HepG2 (cell line): Measurements from ENCODE around the gene SEMA3G. TPM values are rescaled to one million over a fixed set of nuclear protein-coding genes. Genes with fewer than 3 reads are reported as not detected.

ENCODE experiments used
- ARNT ChIP-seq: fragments of 450-650 bp; IDR thresholded peaks from 2 replicates; pipeline ENCODE4 v1.6.1; 2017
- HDAC6 ChIP-seq: fragments of 200-600 bp; sonication (generic); IDR thresholded peaks from 2 replicates; pipeline ENCODE4 v1.7.0; 2017; ENCODE audit warnings: mild to moderate bottlenecking, antibody characterized with exemption, low read length, low read depth
- HMG20B ChIP-seq: conservative IDR thresholded peaks from 2 replicates; pipeline ENCODE4 v1.6.1; 2016; ENCODE audit warnings: missing genetic modification reagents, missing compliant biosample characterization
- HNRNPL ChIP-seq: fragments of 200-400 bp; formaldehyde crosslinking; IDR thresholded peaks from 2 replicates; pipeline ENCODE4 v1.6.1; 2017; ENCODE audit warnings: mild to moderate bottlenecking, low read depth, low read length
- KLF6 ChIP-seq: IDR thresholded peaks from 2 replicates; pipeline ENCODE4 v1.8.0; 2016; ENCODE audit warnings: missing biosample characterization, missing genetic modification reagents
- MAFF ChIP-seq: IDR thresholded peaks from 2 replicates; pipeline ENCODE4 v1.6.1; 2011; ENCODE audit warnings: low read depth, low read length, improper control_type of control experiment
- MEIS1 ChIP-seq: sonication (generic); formaldehyde crosslinking; IDR thresholded peaks from 2 replicates; pipeline ENCODE4 v1.9.0; 2021; ENCODE audit warnings: mild to moderate bottlenecking, missing genetic modification reagents, moderate library complexity, borderline replicate concordance
- NCOA2 ChIP-seq: sonication (generic); formaldehyde crosslinking; IDR thresholded peaks from 2 replicates; pipeline ENCODE4 v1.8.0; 2022; ENCODE audit warnings: inconsistent platforms
- NPAS2 ChIP-seq: sonication (generic); formaldehyde crosslinking; IDR thresholded peaks from 2 replicates; pipeline ENCODE4 v1.8.0; 2022; ENCODE audit warnings: mild to moderate bottlenecking, missing genetic modification reagents, borderline replicate concordance
- PHF5A ChIP-seq: IDR thresholded peaks from one replicate; pipeline ENCODE4 v1.6.1; 2018; ENCODE audit warnings: low read depth, missing genetic modification reagents; ENCODE audit not compliant: unreplicated experiment
- PRPF4 ChIP-seq: fragments of 200-400 bp; formaldehyde crosslinking; IDR thresholded peaks from 2 replicates; pipeline ENCODE4 v1.6.1; 2016; ENCODE audit warnings: low read length, low read depth; ENCODE audit not compliant: poor library complexity, severe bottlenecking
- SETDB1 ChIP-seq: sonication (generic); formaldehyde crosslinking; IDR thresholded peaks from 2 replicates; pipeline ENCODE4 v1.5.1; 2020; ENCODE audit warnings: missing genetic modification reagents, mild to moderate bottlenecking, borderline replicate concordance
- WIZ ChIP-seq: sonication (generic); formaldehyde crosslinking; IDR thresholded peaks from 2 replicates; pipeline ENCODE4 v1.5.1; 2020; ENCODE audit warnings: mild to moderate bottlenecking, missing genetic modification reagents
- ZBTB38 ChIP-seq: sonication (generic); formaldehyde crosslinking; IDR thresholded peaks from 2 replicates; pipeline ENCODE4 v1.5.1; 2020; ENCODE audit warnings: mild to moderate bottlenecking, missing genetic modification reagents
- ZBTB7B ChIP-seq: sonication (generic); formaldehyde crosslinking; IDR thresholded peaks from 2 replicates; pipeline ENCODE4 v1.4.0; 2020; ENCODE audit warnings: missing genetic modification reagents
- ZNF207 ChIP-seq: fragments of 450-650 bp; IDR thresholded peaks from 2 replicates; pipeline ENCODE4 v1.6.1; 2016; ENCODE audit warnings: antibody characterized with exemption, borderline replicate concordance
- ZNF44 ChIP-seq: sonication (generic); formaldehyde crosslinking; IDR thresholded peaks from 2 replicates; pipeline ENCODE4 v1.5.1; 2020; ENCODE audit warnings: mild to moderate bottlenecking, missing genetic modification reagents
- ZNF543 ChIP-seq: sonication (generic); formaldehyde crosslinking; IDR thresholded peaks from 2 replicates; pipeline ENCODE4 v1.4.0; 2020; ENCODE audit warnings: mild to moderate bottlenecking, missing genetic modification reagents
- ZNF556 ChIP-seq: sonication (generic); formaldehyde crosslinking; IDR thresholded peaks from 2 replicates; pipeline ENCODE4 v1.4.0; 2020; ENCODE audit warnings: mild to moderate bottlenecking, missing genetic modification reagents, borderline replicate concordance
- ZNF772 ChIP-seq: sonication (generic); formaldehyde crosslinking; IDR thresholded peaks from 2 replicates; pipeline ENCODE4 v1.5.0; 2020; ENCODE audit warnings: mild to moderate bottlenecking, missing genetic modification reagents
- ZNF816 ChIP-seq: sonication (generic); formaldehyde crosslinking; IDR thresholded peaks from 2 replicates; pipeline ENCODE4 v1.8.0; 2022; ENCODE audit warnings: missing genetic modification reagents, mild to moderate bottlenecking, borderline replicate concordance
- polyA plus RNA-seq, 8 experiments: library from polyadenylated mRNA; depleted of rRNA in 3 of 8; stranded (reverse) in 7 of 8; unstranded in 1 of 8; fragments of >200 nt; fragmentation: Illumina TruSeq in 4 of 8; extraction: Trizol in 4 of 8; gene quantifications; 2 replicates each; pipeline versions ENCODE4 v1.2.1 to v1.2.3, GENCODE V29; 2011 to 2016; ENCODE audit warnings: low read depth in 4 of 8, missing spikeins in 1 of 8, mixed read lengths in 1 of 8; ENCODE audit not compliant: insufficient read depth in 1 of 8
- total RNA-seq, 5 experiments: library from RNA; depleted of rRNA; stranded (reverse); fragments of >200 nt; fragmentation: Illumina TruSeq; extraction: Trizol; gene quantifications; 2 replicates each; pipeline ENCODE4 v1.2.3, GENCODE V29; 2016; ENCODE audit warnings: low read depth in 1 of 5
- TF ChIP-seq, protein P1 (sequence below): fragments of 450-650 bp; IDR thresholded peaks from 2 replicates; pipeline ENCODE4 v1.6.1; 2017
- TF ChIP-seq, protein P2 (sequence below): sonication (generic); IDR thresholded peaks from 2 replicates; pipeline ENCODE4 v1.6.1; 2016; ENCODE audit warnings: low read depth, borderline replicate concordance
- TF ChIP-seq, protein P3 (sequence below): sonication (generic); formaldehyde crosslinking; IDR thresholded peaks from 2 replicates; pipeline ENCODE4 v1.4.0; 2020; ENCODE audit warnings: missing genetic modification reagents, borderline replicate concordance
- TF ChIP-seq, protein P4 (sequence below): sonication (generic); formaldehyde crosslinking; IDR thresholded peaks from 2 replicates; pipeline ENCODE4 v1.8.1; 2023; ENCODE audit warnings: mild to moderate bottlenecking, missing genetic modification reagents, borderline replicate concordance

Gene SEMA3G
- total and polyA plus RNA-seq, 2 of the 13 experiments (the other 11 are each of a cell fraction or from before 2014, with no cell fraction given), result 6.1 to 8.3 TPM

DNA sequence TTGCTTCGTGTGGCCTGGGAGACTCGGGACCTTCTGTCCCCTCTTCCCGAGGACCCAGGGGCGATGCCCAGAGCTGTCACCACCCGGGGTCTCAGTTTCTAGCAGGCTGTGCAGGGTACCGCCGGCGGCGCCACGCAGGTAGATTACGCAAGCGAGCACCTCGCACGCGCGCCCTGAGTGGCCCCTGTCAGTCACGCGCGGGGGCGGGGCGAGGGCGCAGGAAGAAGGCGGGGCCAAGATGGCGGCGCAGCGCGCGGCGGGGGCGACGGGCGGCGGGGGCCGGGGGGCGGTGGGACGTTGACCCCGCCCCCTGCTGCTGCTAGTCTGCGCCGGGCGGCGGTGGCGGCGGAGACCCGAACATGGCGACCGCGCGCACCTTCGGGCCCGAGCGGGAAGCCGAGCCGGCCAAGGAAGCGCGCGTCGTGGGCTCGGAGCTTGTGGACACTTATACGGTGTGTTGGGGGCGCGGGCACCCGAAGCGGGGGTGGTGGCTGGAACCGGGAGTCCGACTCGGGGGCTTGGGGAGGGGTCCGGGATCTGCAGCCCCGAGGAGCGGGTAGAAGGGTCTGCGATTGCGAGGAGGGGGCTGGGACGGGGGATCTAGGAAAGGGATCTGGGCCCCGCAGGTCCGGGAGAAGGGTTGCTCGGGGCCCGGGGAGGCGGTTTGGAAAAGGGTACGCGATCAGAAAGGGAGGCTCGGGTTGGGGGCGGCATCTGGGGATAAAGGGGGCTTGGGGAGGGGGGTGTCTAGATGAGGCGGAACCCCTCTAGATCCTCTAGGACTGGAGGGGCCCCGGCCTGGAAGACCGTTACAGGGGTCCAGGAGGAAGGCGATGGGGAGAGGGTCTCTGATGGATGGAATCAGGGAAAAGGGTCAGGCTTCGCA lies 10.6 kb upstream of the SEMA3G start, which contains the start of gene NISCH (continued):
- TF ChIP-seq WIZ (CRISPR knock-in tag) (no peak), ZNF772 (CRISPR knock-in tag) (peak; percentile 72), ARNT (no peak), KLF6 (CRISPR knock-in tag) (peak; percentile 65; the same call in 1 of the 2 replicates), ZNF207 (no peak), HNRNPL (no peak), ZNF543 (CRISPR knock-in tag) (no peak), MAFF (no peak), MEIS1 (CRISPR knock-in tag) (peak; percentile 87; the same call in 1 of the 2 replicates), ZBTB7B (CRISPR knock-in tag) (peak; percentile 43; the same call in 1 of the 2 replicates), ZNF44 (CRISPR knock-in tag) (no peak), HMG20B (CRISPR knock-in tag) (no peak), PRPF4 (no peak), PHF5A (CRISPR knock-in tag) (no peak), NCOA2 (CRISPR knock-in tag) (no peak; the same call in 1 of the 2 replicates), ZBTB38 (CRISPR knock-in tag) (peak; percentile 60; the same call in 1 of the 2 replicates), ZNF556 (CRISPR knock-in tag) (no peak), HDAC6 (no peak), SETDB1 (no peak), ZNF816 (no peak), NPAS2 (CRISPR knock-in tag) (no peak)
- TF ChIP-seq, protein P1, sequence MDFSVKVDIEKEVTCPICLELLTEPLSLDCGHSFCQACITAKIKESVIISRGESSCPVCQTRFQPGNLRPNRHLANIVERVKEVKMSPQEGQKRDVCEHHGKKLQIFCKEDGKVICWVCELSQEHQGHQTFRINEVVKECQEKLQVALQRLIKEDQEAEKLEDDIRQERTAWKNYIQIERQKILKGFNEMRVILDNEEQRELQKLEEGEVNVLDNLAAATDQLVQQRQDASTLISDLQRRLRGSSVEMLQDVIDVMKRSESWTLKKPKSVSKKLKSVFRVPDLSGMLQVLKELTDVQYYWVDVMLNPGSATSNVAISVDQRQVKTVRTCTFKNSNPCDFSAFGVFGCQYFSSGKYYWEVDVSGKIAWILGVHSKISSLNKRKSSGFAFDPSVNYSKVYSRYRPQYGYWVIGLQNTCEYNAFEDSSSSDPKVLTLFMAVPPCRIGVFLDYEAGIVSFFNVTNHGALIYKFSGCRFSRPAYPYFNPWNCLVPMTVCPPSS, result no peak
- TF ChIP-seq, protein P2, sequence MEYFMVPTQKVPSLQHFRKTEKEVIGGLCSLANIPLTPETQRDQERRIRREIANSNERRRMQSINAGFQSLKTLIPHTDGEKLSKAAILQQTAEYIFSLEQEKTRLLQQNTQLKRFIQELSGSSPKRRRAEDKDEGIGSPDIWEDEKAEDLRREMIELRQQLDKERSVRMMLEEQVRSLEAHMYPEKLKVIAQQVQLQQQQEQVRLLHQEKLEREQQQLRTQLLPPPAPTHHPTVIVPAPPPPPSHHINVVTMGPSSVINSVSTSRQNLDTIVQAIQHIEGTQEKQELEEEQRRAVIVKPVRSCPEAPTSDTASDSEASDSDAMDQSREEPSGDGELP, result no peak
- TF ChIP-seq, protein P3, sequence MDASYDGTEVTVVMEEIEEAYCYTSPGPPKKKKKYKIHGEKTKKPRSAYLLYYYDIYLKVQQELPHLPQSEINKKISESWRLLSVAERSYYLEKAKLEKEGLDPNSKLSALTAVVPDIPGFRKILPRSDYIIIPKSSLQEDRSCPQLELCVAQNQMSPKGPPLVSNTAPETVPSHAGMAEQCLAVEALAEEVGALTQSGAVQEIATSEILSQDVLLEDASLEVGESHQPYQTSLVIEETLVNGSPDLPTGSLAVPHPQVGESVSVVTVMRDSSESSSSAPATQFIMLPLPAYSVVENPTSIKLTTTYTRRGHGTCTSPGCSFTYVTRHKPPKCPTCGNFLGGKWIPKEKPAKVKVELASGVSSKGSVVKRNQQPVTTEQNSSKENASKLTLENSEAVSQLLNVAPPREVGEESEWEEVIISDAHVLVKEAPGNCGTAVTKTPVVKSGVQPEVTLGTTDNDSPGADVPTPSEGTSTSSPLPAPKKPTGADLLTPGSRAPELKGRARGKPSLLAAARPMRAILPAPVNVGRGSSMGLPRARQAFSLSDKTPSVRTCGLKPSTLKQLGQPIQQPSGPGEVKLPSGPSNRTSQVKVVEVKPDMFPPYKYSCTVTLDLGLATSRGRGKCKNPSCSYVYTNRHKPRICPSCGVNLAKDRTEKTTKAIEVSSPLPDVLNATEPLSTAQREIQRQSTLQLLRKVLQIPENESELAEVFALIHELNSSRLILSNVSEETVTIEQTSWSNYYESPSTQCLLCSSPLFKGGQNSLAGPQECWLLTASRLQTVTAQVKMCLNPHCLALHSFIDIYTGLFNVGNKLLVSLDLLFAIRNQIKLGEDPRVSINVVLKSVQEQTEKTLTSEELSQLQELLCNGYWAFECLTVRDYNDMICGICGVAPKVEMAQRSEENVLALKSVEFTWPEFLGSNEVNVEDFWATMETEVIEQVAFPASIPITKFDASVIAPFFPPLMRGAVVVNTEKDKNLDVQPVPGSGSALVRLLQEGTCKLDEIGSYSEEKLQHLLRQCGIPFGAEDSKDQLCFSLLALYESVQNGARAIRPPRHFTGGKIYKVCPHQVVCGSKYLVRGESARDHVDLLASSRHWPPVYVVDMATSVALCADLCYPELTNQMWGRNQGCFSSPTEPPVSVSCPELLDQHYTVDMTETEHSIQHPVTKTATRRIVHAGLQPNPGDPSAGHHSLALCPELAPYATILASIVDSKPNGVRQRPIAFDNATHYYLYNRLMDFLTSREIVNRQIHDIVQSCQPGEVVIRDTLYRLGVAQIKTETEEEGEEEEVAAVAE (CRISPR knock-in tag), result 0 out of 2 replicates have a peak, but pooled peaks have one; percentile 36
- TF ChIP-seq, protein P4, sequence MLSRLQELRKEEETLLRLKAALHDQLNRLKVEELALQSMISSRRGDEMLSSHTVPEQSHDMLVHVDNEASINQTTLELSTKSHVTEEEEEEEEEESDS (CRISPR knock-in tag), result no peak
